Rectal smooth muscle tissue (tissue), 1 donor: Measurements from ENCODE around the gene PYGL.
A peak's percentile ranks its signal among the peaks of the same experiment; 100 is the strongest.
"Not testable (repeated sequence)": the region's sequence is repeated elsewhere in the genome, so short reads cannot be mapped to it uniquely, and the experiment has no call there.

Experiments
- H3K27ac ChIP-seq: one replicate; pipeline ENCODE4 v1.7.0; 2013; ENCODE audit warnings: low read depth, low read length, inconsistent platforms
- H3K27me3 ChIP-seq: one replicate; pipeline ENCODE4 v1.7.0; 2013; ENCODE audit warnings: low read length; ENCODE audit not compliant: control insufficient read depth, insufficient read depth
- H3K36me3 ChIP-seq: one replicate; pipeline ENCODE4 v1.7.0; 2013; ENCODE audit warnings: low read length; ENCODE audit not compliant: control insufficient read depth, insufficient read depth
- H3K4me1 ChIP-seq: one replicate; pipeline ENCODE4 v1.7.0; 2013; ENCODE audit warnings: low read length; ENCODE audit not compliant: control insufficient read depth, insufficient read depth
- H3K4me3 ChIP-seq: one replicate; pipeline ENCODE4 v1.7.0; 2013; ENCODE audit warnings: low read length
- H3K9ac ChIP-seq: one replicate; pipeline ENCODE4 v1.7.0; 2013; ENCODE audit warnings: low read length

Gene PYGL

GRCh38 chr14:50967790-50968189 lies 23.5 kb upstream of the PYGL start:
- H3K27me3 ChIP-seq, result no peaks in the 10 kb centered on the region
- H3K27ac ChIP-seq, result no peak overlapping the region
- no peak overlapping the region for H3K4me3 ChIP-seq
- no peak overlapping the region for H3K9ac ChIP-seq
- peaks cover 14% of the 10 kb centered on the region for H3K4me1 ChIP-seq
- H3K36me3 ChIP-seq, result no peaks in the 10 kb centered on the region

- Histone ChIP-seq H3K4me1 (peaks cover 18% of the 10 kb centered on the region), H3K36me3 (no peaks in the 10 kb centered on the region), H3K27me3 (no peaks in the 10 kb centered on the region), H3K9ac (no peak overlapping the region), H3K27ac (no peak overlapping the region), H3K4me3 (no peak overlapping the region)
Measured at GRCh38 chr14:50967103-50967502, 22.8 kb upstream of the PYGL start.

GRCh38 chr14:50964683-50965390 lies 20.6 kb upstream of the PYGL start:
- Histone ChIP-seq H3K36me3 (no peaks in the 10 kb centered on the region), H3K9ac (no peak overlapping the region), H3K4me1 (peaks cover 29% of the 10 kb centered on the region), H3K27me3 (no peaks in the 10 kb centered on the region), H3K27ac (peak overlapping the region; percentile 60), H3K4me3 (no peak overlapping the region)

GRCh38 chr14:50963919-50964318 lies 19.6 kb upstream of the PYGL start:
- no peaks in the 10 kb centered on the region for H3K36me3 ChIP-seq
- H3K9ac ChIP-seq, result no peak overlapping the region
- H3K27ac ChIP-seq, result no peak overlapping the region
- H3K27me3 ChIP-seq, result no peaks in the 10 kb centered on the region
- H3K4me3 ChIP-seq, result no peak overlapping the region
- peaks cover 29% of the 10 kb centered on the region for H3K4me1 ChIP-seq

- Histone ChIP-seq H3K9ac (no peak overlapping the region), H3K27me3 (no peaks in the 10 kb centered on the region), H3K27ac (peak overlapping the region; percentile 56), H3K4me3 (peak overlapping the region; percentile 3), H3K36me3 (no peaks in the 10 kb centered on the region), H3K4me1 (peaks cover 29% of the 10 kb centered on the region)
Measured at GRCh38 chr14:50961605-50962221, 17.4 kb upstream of the PYGL start.

- H3K27ac ChIP-seq, result peak overlapping the region; percentile 21
- no peaks in the 10 kb centered on the region for H3K36me3 ChIP-seq
- H3K9ac ChIP-seq, result no peak overlapping the region
- no peak overlapping the region for H3K4me3 ChIP-seq
- H3K4me1 ChIP-seq, result peaks cover 20% of the 10 kb centered on the region
- no peaks in the 10 kb centered on the region for H3K27me3 ChIP-seq
Measured at GRCh38 chr14:50957296-50957695, 13.0 kb upstream of the PYGL start.

- H3K4me3 ChIP-seq, H3K9ac ChIP-seq, H3K27ac ChIP-seq, H3K27me3 ChIP-seq, H3K36me3 ChIP-seq: not testable (repeated sequence)
- H3K4me1 ChIP-seq, result peaks cover 16% of the 10 kb centered on the region
Measured at GRCh38 chr14:50956421-50956820, 12.1 kb upstream of the PYGL start.

- H3K9ac ChIP-seq, result no peak overlapping the region
- no peak overlapping the region for H3K4me3 ChIP-seq
Measured at GRCh38 chr14:50955373-50956043, 11.2 kb upstream of the PYGL start.

GRCh38 chr14:50954811-50955372 lies 10.6 kb upstream of the PYGL start:
- Histone ChIP-seq H3K27me3 (no peaks in the 10 kb centered on the region), H3K36me3 (no peaks in the 10 kb centered on the region), H3K27ac (peak overlapping the region; percentile 86), H3K4me1 (peaks cover 9% of the 10 kb centered on the region), H3K4me3 (no peak overlapping the region), H3K9ac (no peak overlapping the region)

More at GRCh38 chr14:50955373-50956043, 11.2 kb upstream of the PYGL start:
- no peaks in the 10 kb centered on the region for H3K36me3 ChIP-seq
- peak overlapping the region; percentile 86 for H3K27ac ChIP-seq
- H3K27me3 ChIP-seq, result no peaks in the 10 kb centered on the region
- peaks cover 9% of the 10 kb centered on the region for H3K4me1 ChIP-seq

- Histone ChIP-seq H3K27me3 (no peaks in the 10 kb centered on the region), H3K4me1 (peaks cover 9% of the 10 kb centered on the region), H3K9ac (no peak overlapping the region), H3K4me3 (no peak overlapping the region), H3K27ac (no peak overlapping the region), H3K36me3 (no peaks in the 10 kb centered on the region)
Measured at GRCh38 chr14:50953502-50953901, 9.2 kb upstream of the PYGL start.

GRCh38 chr14:50951032-50951431 lies 6.7 kb upstream of the PYGL start:
- Histone ChIP-seq H3K4me1 (peaks cover 9% of the 10 kb centered on the region), H3K4me3 (no peak overlapping the region), H3K27me3 (no peaks in the 10 kb centered on the region), H3K27ac (no peak overlapping the region), H3K9ac (no peak overlapping the region), H3K36me3 (no peaks in the 10 kb centered on the region)

- no peak overlapping the region for H3K9ac ChIP-seq
- no peaks in the 10 kb centered on the region for H3K36me3 ChIP-seq
- no peaks in the 10 kb centered on the region for H3K4me1 ChIP-seq
- no peak overlapping the region for H3K4me3 ChIP-seq
- no peak overlapping the region for H3K27ac ChIP-seq
- no peaks in the 10 kb centered on the region for H3K27me3 ChIP-seq
Measured at GRCh38 chr14:50948205-50948604, 3.9 kb upstream of the PYGL start.
